ENCODE results near the gene IYD.
"Not testable (repeated sequence)": the region's sequence is repeated elsewhere in the genome, so short reads cannot be mapped to it uniquely, and the experiment has no call there.

IYD gene

GRCh38 chr6:150435832-150436231, 67.0 kb downstream of the IYD start:
- DNase-seq, result no peak

GRCh38 chr6:150439373-150439772, 70.6 kb downstream of the IYD start:
- no peak for DNase-seq

- DNase-seq, result no peak
Measured at GRCh38 chr6:150443621-150444020, 74.8 kb downstream of the IYD start.

GRCh38 chr6:150444308-150444707, 75.5 kb downstream of the IYD start:
- no peak for DNase-seq

- no peak for DNase-seq
Measured at GRCh38 chr6:150445486-150445885, 76.7 kb downstream of the IYD start.

GRCh38 chr6:150448221-150448620, 79.4 kb downstream of the IYD start:
- DNase-seq, result no peak

GRCh38 chr6:150449055-150449454, 80.2 kb downstream of the IYD start:
- not testable (repeated sequence) for DNase-seq

GRCh38 chr6:150450918-150451317, 82.1 kb downstream of the IYD start:
- no peak for DNase-seq

- DNase-seq, result no peak
Measured at GRCh38 chr6:150451807-150452427, 83.1 kb downstream of the IYD start.

- no peak for DNase-seq
Measured at GRCh38 chr6:150452428-150453243, 83.8 kb downstream of the IYD start.

- DNase-seq, result no peak
Measured at GRCh38 chr6:150453357-150453756, 84.5 kb downstream of the IYD start.
